Cardiac muscle cell (in vitro differentiated cells and primary cell): Measurements from ENCODE around the gene PSD. TPM values are rescaled to one million over a fixed set of nuclear protein-coding genes. Genes with fewer than 3 reads are reported as not detected.
A peak's percentile ranks its signal among the peaks of the same experiment; 100 is the strongest.

Source experiments
- DNase-seq, 2 donors: peaks; one replicate each; pipeline versions ENCODE4 v3.0.0 to v3.0.0-alpha.2; 2010 to 2017; ENCODE audit warnings: low read depth in 1 of 2, low spot score in 1 of 2
- H3K27ac ChIP-seq: fragments of 200-600 bp; sonication (generic); 2 replicates; pipeline ENCODE4 v1.5.1; 2016
- H3K27me3 ChIP-seq: fragments of 200-600 bp; sonication (generic); 2 replicates; pipeline ENCODE4 v1.6.0; 2016; ENCODE audit warnings: control low read depth
- H3K36me3 ChIP-seq: fragments of 200-600 bp; sonication (generic); 2 replicates; pipeline ENCODE4 v1.5.1; 2016; ENCODE audit warnings: control low read depth
- H3K4me1 ChIP-seq: fragments of 200-600 bp; sonication (generic); 2 replicates; pipeline ENCODE4 v1.8.1; 2017; ENCODE audit warnings: low read depth, mild to moderate bottlenecking, mixed run types
- H3K4me3 ChIP-seq: fragments of 200-600 bp; sonication (generic); 2 replicates; pipeline ENCODE4 v1.5.1; 2016; ENCODE audit warnings: mild to moderate bottlenecking
- H3K9me3 ChIP-seq: fragments of 200-600 bp; sonication (generic); 2 replicates; pipeline ENCODE4 v1.5.1; 2017; ENCODE audit warnings: low read depth, mild to moderate bottlenecking, control low read depth
- CTCF ChIP-seq: IDR thresholded peaks from 2 replicates; pipeline ENCODE4 v1.5.1; 2012; ENCODE audit warnings: low read depth, mild to moderate bottlenecking, low read length
- polyA plus RNA-seq: library from polyadenylated mRNA; unstranded; fragments of >200 nt; fragmentation: Nextera tagmentation; extraction: Ambion mirVana; gene quantifications from 2 replicates; pipeline ENCODE4 v1.2.1, GENCODE V29; 2016
- total RNA-seq: library from RNA; depleted of rRNA; stranded (reverse); fragments of >200 nt; gene quantifications from 2 replicates; pipeline ENCODE4 v1.2.3, GENCODE V29; 2016

The PSD gene
- total and polyA plus RNA-seq, 2 experiments from 2014 or later = 13.2 to 24.7 TPM

DNA sequence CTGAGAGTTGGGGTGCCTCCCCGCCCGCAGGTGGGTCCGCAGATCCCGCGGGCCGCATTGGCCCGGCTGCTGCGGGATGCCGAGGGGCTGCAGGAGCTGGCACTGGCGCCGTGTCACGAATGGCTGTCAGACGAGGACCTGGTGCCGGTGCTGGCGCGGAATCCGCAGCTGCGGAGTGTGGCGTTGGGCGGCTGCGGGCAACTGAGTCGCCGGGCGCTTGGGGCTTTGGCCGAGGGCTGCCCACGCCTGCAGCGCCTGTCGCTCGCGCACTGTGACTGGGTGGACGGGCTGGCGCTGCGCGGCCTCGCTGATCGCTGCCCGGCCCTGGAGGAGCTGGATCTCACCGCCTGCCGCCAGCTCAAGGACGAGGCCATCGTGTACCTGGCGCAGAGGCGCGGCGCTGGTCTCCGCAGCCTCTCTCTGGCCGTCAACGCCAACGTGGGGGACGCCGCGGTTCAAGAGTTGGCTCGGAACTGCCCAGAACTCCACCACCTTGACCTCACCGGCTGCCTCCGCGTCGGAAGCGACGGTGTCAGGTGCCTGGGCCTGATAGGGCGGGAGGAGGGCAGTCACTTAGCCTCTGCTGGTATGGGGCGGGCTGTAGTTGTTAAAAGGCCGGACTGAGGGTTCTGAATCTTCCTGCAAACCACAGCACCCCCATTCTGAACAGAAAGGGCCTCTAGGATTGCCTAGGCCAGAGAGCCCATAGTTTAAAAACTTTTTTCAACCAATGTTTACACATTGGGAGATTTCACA, 3.4 kb upstream of the PSD start:
- no peaks in the 10 kb centered on the region for H3K27me3 ChIP-seq
- no peak for TF ChIP-seq CTCF
- peaks cover 7% of the 10 kb centered on the region for H3K36me3 ChIP-seq
- H3K4me3 ChIP-seq = peak overlapping the region; percentile 55
- no peaks in the 10 kb centered on the region for H3K9me3 ChIP-seq
- DNase-seq = peak in 1 of 2 donors; percentile 48
- no peak overlapping the region for H3K27ac ChIP-seq
- H3K4me1 ChIP-seq = peaks cover 19% of the 10 kb centered on the region

DNA sequence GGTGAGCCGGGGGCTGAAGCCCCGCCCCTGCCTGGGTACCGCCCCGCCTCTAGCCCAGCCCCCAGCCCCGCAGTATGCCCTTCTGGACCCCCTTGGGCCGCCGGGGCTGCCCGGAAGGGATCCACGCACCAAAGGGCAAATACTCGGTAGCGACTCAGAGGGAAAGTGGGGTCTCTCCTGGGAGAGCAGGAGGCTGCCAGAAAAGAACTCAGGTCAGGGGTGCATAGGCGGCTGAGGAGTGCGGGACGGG, 2.8 kb upstream of the PSD start:
- no peak for TF ChIP-seq CTCF
- Histone ChIP-seq H3K4me3 (peak overlapping the region; percentile 55), H3K27ac (peak overlapping the region; percentile 86), H3K27me3 (no peaks in the 10 kb centered on the region), H3K9me3 (no peaks in the 10 kb centered on the region), H3K36me3 (peaks cover 7% of the 10 kb centered on the region), H3K4me1 (peaks cover 19% of the 10 kb centered on the region)
- DNase-seq = no peak

GRCh38 chr10:102420714-102421506, 2.3 kb upstream of the PSD start, which contains the start of gene FBXL15:
FBXL15 (plus strand) TSS chr10:102420836; CDS start chr10:102421130, 294 bp downstream.
- peak; percentile 97 to 99 for DNase-seq
- H3K27me3 ChIP-seq = no peaks in the 10 kb centered on the region
- H3K4me3 ChIP-seq = peak within 1 kb of the TSS; percentile 55
- peaks cover 19% of the 10 kb centered on the region for H3K4me1 ChIP-seq
- no peak for TF ChIP-seq CTCF
- H3K9me3 ChIP-seq = no peaks in the 10 kb centered on the region
- peaks cover 7% of the 10 kb centered on the region for H3K36me3 ChIP-seq
- H3K27ac ChIP-seq = peak within 1 kb of the TSS; percentile 86

DNA sequence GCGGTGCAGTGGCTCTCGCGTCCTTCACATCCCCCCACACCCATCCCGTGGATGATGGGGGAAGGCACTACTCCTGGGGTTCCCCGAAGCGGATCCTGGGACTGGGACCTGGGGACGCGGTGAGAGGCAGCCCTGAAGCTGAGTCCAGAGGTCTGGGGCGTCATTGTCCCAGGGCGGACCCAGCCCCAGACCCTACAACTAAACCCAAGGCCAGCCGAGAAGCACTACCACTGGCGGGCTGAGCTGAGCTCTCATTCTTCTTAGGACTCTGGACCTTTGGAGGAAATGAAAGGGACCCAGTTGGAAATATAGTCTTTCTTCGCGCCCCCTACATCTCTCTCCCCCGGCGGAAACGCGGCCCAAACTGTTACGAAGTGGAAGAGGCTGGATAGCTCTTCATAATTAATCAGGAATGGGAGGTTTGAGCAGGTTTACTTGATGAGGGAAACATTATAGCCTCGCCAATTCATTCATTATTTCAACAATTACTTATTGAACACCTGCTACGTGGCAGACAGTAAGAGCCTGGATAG, 1.7 kb upstream of the PSD start:
- H3K9me3 ChIP-seq = no peaks in the 10 kb centered on the region
- DNase-seq = no peak
- peaks cover 7% of the 10 kb centered on the region for H3K36me3 ChIP-seq
- peaks cover 19% of the 10 kb centered on the region for H3K4me1 ChIP-seq
- no peaks in the 10 kb centered on the region for H3K27me3 ChIP-seq
- peak overlapping the region; percentile 55 for H3K4me3 ChIP-seq
- TF ChIP-seq CTCF = no peak
- H3K27ac ChIP-seq = peak overlapping the region; percentile 86

DNA sequence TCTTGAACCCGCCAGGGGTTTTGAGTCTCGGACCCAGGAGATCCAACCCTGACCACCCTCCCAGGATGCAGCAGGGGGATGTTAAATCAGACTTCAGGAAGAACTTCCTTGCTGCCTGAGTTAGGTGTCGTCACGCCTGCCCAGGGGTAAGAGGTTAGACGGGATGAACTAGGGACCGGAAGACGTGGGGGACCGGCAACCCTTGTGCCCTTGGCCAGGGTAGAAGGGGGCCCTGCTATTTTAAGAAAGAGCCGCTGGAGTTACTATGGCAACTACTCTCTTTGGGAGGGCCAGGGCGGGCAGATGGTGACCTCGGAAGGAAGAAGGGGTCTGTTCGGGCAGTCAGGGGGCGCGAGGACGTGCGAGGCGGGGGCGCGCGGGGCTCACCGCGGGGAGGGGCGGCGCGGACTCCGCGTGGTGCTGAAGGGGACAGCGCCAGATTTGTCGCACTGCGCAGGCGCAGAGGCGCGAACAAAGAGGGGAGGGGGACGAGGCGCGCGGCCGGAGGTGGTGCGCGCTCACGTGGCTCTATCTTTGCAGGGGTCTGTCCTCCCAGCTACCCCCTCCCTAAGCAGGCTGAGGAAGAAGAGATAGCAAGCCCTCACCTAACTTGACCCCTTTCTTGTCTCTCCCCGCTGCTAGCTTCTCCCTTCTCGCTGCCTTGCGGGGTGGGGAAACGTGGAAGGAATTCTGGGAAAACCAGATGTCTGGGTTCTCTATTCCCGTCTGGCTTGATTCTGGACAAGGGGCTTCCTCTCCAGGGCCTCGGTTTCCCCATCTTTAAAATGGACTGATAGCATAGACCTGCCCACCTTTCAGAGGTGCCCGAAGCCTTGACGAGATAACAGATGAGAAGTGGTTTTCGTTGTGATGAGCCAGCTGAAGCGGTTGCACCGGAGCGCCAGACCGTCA, 940 bp upstream of the PSD start:
- Histone ChIP-seq H3K27ac (peak overlapping the region; percentile 86), H3K27me3 (no peaks in the 10 kb centered on the region), H3K4me3 (peak overlapping the region; percentile 55), H3K9me3 (no peaks in the 10 kb centered on the region), H3K36me3 (peaks cover 7% of the 10 kb centered on the region), H3K4me1 (peaks cover 19% of the 10 kb centered on the region)
- peak in 1 of 2 donors; percentile 82 for DNase-seq
- TF ChIP-seq CTCF = no peak
